ENCODE measurements around the gene MROH2A.

MROH2A gene

DNA sequence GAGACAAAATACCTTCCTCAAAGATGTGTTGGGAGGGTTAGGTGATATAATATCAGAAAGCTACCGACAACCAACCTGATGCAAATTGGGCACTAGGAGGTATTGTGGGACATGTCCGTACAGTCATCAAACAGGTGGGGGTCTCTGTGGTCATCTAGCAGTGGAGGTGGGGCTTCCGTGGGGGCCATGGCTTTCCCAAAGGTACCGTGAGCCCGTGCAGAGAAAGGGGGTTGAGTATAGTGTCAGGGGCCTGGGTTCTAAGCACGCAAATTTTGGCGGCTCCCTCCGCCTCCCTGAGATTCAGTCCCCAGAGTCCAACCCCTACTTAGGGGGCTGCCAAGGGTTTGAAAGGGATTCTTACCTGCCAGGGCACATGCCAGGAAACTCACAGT lies 43.6 kb downstream of the MROH2A start:
- no peak overlapping the region for H3K27ac ChIP-seq (ENCODE audit: extremely low read depth, low read depth, low read length)
- H3K4me3 ChIP-seq (ENCODE audit: low read depth, low read length): no peak overlapping the region
- no peaks in the 10 kb centered on the region for H3K36me3 ChIP-seq (ENCODE audit: control insufficient read depth in 2 of 2, insufficient read depth in 1 of 2, low read length in 2 of 2)
- ChIA-PET CTCF (no interaction called here), POLR2A (no interaction called here)
- no peaks in the 10 kb centered on the region for H3K9me3 ChIP-seq (ENCODE audit: control insufficient read depth, insufficient read depth, low read depth, low read length)
- peaks cover 3% of the 10 kb centered on the region; the same call in 1 of the 2 replicates for H3K4me1 ChIP-seq (ENCODE audit: control insufficient read depth, insufficient read depth, low read length)
- TF ChIP-seq ZNF571 (tag by site-specific recombination; IDR thresholded peaks at IDR 0.05) (no peak), ZXDB (tag by site-specific recombination; IDR thresholded peaks at IDR 0.05) (no peak), ZNF274 (IDR thresholded peaks at IDR 0.05; ENCODE audit: low read length) (no peak), ZNF274 (tag by site-specific recombination; IDR thresholded peaks at IDR 0.05; ENCODE audit: borderline replicate concordance) (no peak), ZNF426 (tag by site-specific recombination; IDR thresholded peaks at IDR 0.05) (no peak), ZNF132 (tag by site-specific recombination; IDR thresholded peaks at IDR 0.05; ENCODE audit: borderline replicate concordance) (no peak), ZNF175 (tag by site-specific recombination; IDR thresholded peaks at IDR 0.05) (no peak), ZNF324 (tag by site-specific recombination; IDR thresholded peaks at IDR 0.05) (no peak), INSM2 (tag by site-specific recombination; IDR thresholded peaks at IDR 0.05) (no peak)
- TF ChIP-seq, protein P1, sequence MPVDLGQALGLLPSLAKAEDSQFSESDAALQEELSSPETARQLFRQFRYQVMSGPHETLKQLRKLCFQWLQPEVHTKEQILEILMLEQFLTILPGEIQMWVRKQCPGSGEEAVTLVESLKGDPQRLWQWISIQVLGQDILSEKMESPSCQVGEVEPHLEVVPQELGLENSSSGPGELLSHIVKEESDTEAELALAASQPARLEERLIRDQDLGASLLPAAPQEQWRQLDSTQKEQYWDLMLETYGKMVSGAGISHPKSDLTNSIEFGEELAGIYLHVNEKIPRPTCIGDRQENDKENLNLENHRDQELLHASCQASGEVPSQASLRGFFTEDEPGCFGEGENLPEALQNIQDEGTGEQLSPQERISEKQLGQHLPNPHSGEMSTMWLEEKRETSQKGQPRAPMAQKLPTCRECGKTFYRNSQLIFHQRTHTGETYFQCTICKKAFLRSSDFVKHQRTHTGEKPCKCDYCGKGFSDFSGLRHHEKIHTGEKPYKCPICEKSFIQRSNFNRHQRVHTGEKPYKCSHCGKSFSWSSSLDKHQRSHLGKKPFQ (tag by site-specific recombination; IDR thresholded peaks at IDR 0.05): no peak

GRCh38 chr2:233822101-233822771 lies 44.1 kb downstream of the MROH2A start:
- POLR2A ChIA-PET: no interaction called here
- CTCF ChIA-PET: no interaction called here
- H3K9me3 ChIP-seq (ENCODE audit: control insufficient read depth, insufficient read depth, low read depth, low read length): no peaks in the 10 kb centered on the region
- H3K4me1 ChIP-seq (ENCODE audit: control insufficient read depth, insufficient read depth, low read length): no peaks in the 10 kb centered on the region
- no peak overlapping the region for H3K4me3 ChIP-seq (ENCODE audit: low read depth, low read length)
- H3K27ac ChIP-seq (ENCODE audit: extremely low read depth, low read depth, low read length): no peak overlapping the region
- H3K36me3 ChIP-seq (ENCODE audit: control insufficient read depth in 2 of 2, insufficient read depth in 1 of 2, low read length in 2 of 2): no peaks in the 10 kb centered on the region
- TF ChIP-seq ZNF157 (tag by site-specific recombination; IDR thresholded peaks at IDR 0.05) (no peak), ZNF214 (tag by site-specific recombination; IDR thresholded peaks at IDR 0.05; ENCODE audit: borderline replicate concordance) (no peak), ZNF610 (tag by site-specific recombination; IDR thresholded peaks at IDR 0.05; ENCODE audit: borderline replicate concordance) (no peak), ZNF792 (tag by site-specific recombination; IDR thresholded peaks at IDR 0.05) (no peak), ZNF473 (tag by site-specific recombination; IDR thresholded peaks at IDR 0.05) (no peak), PRDM2 (tag by site-specific recombination; IDR thresholded peaks at IDR 0.05; ENCODE audit: borderline replicate concordance) (no peak), PRDM10 (tag by site-specific recombination; IDR thresholded peaks at IDR 0.05) (no peak), ZNF529 (tag by site-specific recombination; IDR thresholded peaks at IDR 0.05; ENCODE audit: insufficient replicate concordance) (no peak), ZBTB17 (tag by site-specific recombination; IDR thresholded peaks at IDR 0.05) (no peak), ZBTB20 (tag by site-specific recombination; IDR thresholded peaks at IDR 0.05) (no peak), ZXDB (tag by site-specific recombination; IDR thresholded peaks at IDR 0.05) (no peak)
- TF ChIP-seq, protein P2, sequence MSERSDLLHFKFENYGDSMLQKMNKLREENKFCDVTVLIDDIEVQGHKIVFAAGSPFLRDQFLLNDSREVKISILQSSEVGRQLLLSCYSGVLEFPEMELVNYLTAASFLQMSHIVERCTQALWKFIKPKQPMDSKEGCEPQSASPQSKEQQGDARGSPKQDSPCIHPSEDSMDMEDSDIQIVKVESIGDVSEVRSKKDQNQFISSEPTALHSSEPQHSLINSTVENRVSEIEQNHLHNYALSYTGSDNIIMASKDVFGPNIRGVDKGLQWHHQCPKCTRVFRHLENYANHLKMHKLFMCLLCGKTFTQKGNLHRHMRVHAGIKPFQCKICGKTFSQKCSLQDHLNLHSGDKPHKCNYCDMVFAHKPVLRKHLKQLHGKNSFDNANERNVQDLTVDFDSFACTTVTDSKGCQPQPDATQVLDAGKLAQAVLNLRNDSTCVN (tag by site-specific recombination; optimal IDR thresholded peaks at IDR 0.05): no peak

Measured in HEK293 (cell line).